GM18909 (cell line): ENCODE measurements around the gene PTGFR.

ENCODE experiments used
- ATAC-seq: cut with Tn5 transposase; IDR thresholded peaks from one replicate; pipeline ENCODE4 v1.9.1; 2021; ENCODE audit warnings: mild to moderate bottlenecking; ENCODE audit not compliant: unreplicated experiment, poor library complexity

PTGFR gene

DNA sequence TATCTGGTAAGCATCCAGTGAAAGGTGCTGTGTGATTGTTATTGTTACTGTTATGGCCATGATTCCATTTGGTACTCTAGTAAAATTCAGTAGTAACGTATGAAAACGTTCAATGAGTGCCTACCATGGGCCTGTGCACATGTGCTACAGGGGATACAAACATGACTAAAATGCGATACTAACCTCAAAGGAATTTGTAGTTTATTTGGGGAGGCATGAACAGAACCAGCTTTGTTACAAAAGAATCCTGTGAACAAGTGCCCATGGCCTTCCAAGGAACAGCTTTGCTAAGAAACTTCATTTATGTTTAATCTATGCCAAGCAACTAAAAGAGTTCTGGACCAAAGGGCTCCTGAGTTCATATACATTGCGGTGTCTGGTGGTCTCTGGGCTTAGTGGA, 28.7 kb downstream of the PTGFR start:
- no peak for ATAC-seq

GRCh38 chr1:78520216-78520615, 29.4 kb downstream of the PTGFR start:
- ATAC-seq, result no peak

- ATAC-seq, result no peak
Measured at GRCh38 chr1:78520843-78521242, 30.1 kb downstream of the PTGFR start.

DNA sequence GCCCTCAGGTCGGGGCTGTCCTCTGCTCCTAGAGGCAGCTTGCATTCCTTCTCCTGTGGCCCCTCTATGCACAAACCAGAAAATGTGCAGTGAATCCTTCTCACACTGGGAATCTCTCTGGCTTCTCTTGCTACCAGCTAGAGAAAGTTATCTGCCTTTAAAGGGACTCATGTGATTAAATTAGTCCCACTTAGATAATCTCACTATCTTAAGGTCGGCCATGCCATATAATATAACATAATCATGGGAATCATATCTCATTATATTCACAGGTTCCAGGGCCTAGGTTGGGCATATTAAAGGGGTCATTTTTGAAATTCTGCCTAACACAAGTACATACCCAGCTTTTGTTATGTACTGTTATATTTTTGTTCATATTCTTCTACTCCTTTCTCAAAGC, 31.4 kb downstream of the PTGFR start:
- no peak for ATAC-seq

DNA sequence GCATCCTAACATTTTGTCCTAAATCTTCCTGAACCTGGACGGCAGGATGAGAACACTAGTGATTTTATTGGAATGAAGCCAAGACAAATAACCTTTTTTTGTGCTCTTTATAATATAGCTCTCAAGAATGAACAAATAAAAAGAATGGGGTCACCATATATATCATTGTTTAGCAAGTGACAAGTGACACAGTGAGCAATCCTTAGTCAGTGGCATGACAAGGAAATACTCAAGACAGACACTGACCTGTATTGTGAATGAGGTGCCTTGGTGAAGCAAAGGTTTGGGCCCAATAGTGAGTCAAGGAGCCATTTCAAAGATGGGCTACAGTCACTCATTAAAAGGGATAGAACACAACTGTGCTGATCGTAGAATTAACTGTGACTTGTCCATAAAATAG, 35.7 kb downstream of the PTGFR start:
- no peak for ATAC-seq

DNA sequence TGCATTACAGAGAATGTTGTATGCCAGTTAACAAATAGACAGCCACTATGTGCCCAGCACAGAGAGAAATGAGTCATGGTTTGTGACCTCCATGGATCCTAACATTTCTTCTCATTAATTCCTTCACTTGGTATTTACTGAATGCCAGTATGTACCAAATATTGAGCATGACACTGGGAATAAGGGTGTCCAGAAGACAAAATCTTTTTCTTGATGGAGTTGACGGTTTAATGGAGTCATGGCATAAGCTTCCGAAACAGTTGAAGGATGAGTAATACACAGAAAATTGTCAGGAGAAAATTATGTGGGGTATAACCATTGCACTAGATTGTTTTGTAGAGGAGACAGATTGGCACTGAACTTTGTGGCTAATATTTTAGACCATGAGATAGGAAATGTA, 36.9 kb downstream of the PTGFR start:
- no peak for ATAC-seq

GRCh38 chr1:78533527-78533926, 42.8 kb downstream of the PTGFR start:
- no peak for ATAC-seq

DNA sequence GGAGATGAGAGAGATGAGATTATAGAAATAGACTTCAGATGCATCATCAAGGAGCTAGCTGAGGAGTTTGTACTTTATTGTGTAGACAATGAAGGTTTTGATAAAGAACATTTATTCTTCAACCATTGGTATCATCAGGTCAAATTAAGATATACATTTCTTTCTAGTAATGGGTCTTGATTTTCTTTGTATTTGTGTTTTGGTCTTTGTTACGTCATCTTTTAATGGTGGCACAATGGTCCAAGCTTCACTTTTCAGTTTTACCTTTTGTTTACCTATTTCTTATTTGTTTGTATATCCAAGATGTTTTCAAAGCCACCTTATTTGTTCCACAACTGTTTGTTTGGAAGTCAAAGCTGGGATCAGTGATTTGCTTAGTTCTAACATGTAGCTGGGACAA, 44.5 kb downstream of the PTGFR start:
- no peak for ATAC-seq

GRCh38 chr1:78536427-78536826, 45.7 kb downstream of the PTGFR start:
- no peak for ATAC-seq

GRCh38 chr1:78540048-78540447, 49.3 kb downstream of the PTGFR start:
- no peak for ATAC-seq

GRCh38 chr1:78541479-78541878, 50.7 kb downstream of the PTGFR start:
- ATAC-seq, result no peak

GRCh38 chr1:78543941-78544643, 53.3 kb downstream of the PTGFR start:
- no peak for ATAC-seq

DNA sequence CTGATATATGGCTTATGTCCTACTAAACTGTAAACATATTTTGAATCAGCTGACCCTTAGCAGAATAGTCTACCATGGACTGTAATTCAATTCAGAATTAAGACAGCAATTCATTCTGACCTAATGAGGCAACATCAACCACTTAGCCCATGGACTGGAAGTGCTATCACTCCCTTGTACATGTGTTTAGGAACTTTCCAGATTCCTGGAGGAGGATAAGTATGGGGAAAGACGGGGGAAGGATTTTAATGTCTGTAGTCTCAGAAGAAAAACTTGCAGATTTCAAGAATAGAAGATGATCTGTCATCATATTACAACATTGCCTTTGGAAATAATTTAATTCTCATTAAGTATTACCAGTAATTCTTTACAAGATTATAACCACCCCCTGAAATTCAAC, 56.3 kb downstream of the PTGFR start:
- no peak for ATAC-seq

- no peak for ATAC-seq
Measured at GRCh38 chr1:78549331-78549730, 58.6 kb downstream of the PTGFR start.

- ATAC-seq, result no peak
Measured at GRCh38 chr1:78549891-78550290, 59.1 kb downstream of the PTGFR start.

GRCh38 chr1:78553859-78554258, 63.1 kb downstream of the PTGFR start:
- no peak for ATAC-seq

- no peak for ATAC-seq
Measured at GRCh38 chr1:78554840-78555239, 64.1 kb downstream of the PTGFR start.

DNA sequence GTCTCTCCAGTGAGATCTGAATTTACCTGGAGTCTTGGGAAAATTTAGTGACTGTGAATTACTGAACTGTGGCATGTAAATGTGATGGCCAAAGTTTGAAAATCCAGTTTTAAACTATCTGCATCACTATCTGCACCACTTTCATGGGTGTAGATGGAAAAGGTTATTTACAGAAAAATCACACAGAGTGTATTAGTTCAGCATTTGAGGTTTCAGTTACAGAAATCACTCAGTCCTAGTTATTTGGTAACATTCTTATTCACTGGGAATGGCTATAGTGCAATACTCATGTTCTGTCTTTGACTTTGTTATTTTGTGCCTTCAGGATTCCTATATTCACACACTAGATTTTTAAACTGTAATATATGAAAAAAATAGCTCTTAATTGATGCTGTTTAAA, 68.9 kb downstream of the PTGFR start:
- ATAC-seq, result no peak

- no peak for ATAC-seq
Measured at GRCh38 chr1:78560811-78561210, 70.0 kb downstream of the PTGFR start.

- no peak for ATAC-seq
Measured at GRCh38 chr1:78561856-78562255, 71.1 kb downstream of the PTGFR start.

DNA sequence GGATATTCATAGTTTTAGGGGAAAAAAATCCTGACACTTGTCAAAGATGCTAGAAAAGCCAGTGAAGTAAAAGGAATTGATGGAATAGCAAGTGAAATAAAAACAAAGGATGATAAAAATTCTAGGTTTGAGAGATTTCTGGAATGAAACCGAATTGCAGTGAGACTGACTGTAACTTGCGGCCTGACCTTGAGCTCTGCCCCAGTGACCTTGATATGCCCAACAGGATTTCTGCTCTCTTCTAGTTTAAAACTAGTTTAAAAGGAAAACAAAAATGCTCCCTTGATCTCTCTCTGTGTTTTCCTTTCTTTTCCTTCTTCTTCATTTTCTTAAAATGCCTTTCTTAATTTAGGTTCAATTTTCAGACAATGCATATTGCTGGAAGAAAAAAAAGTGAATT, 74.6 kb downstream of the PTGFR start:
- no peak for ATAC-seq

DNA sequence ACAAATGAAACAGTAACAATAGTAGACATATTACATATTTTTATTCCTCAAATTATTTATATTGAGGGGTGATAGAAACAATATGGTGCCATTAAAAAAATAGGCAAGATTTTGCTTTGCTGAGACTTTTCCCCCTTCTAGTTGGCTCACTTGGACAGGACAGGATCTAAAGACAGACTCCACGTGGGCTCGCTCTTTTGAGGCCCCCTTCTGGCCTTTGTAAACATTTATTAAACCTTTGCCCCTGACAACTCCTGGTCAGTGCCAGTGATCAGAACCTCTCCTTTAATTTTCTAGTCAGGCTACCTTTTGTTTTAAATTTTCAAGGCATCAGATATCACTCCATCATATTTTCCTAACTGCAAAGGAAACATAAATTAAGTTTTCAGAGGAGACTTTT, 79.8 kb downstream of the PTGFR start:
- no peak for ATAC-seq
